ENCODE data around the gene CRTAC1. TPM values are rescaled to one million over a fixed set of nuclear protein-coding genes. Genes with fewer than 3 reads are reported as not detected.

CRTAC1 gene
- total RNA-seq, 1 experiment from 2014 or later, result 0.46 TPM

GRCh38 chr10:97910661-97911060, 119.8 kb downstream of the CRTAC1 start:
- no peak overlapping the region for H3K9ac ChIP-seq (ENCODE audit: extremely low read depth, insufficient read length, low read length)
- H3K79me2 ChIP-seq (ENCODE audit: insufficient read depth, low read length), result no peaks in the 10 kb centered on the region
- H3K4me2 ChIP-seq (ENCODE audit: insufficient read depth, insufficient read length, low read length), result no peak overlapping the region
- no peaks in the 10 kb centered on the region for H4K20me1 ChIP-seq (ENCODE audit: control insufficient read depth, insufficient read depth, insufficient read length)
- no peak overlapping the region for H2BK5ac ChIP-seq (ENCODE audit: insufficient read length, low read length)
- no peak overlapping the region for H2AK5ac ChIP-seq (ENCODE audit: insufficient read length, low read length)
- H3K4me3 Mint-ChIP-seq, result no peak overlapping the region
- H3K18ac ChIP-seq (ENCODE audit: insufficient read length, low read depth, low read length), result no peak overlapping the region
- no peaks in the 10 kb centered on the region for H3K23me2 ChIP-seq (ENCODE audit: insufficient read length, low read depth, low read length, poor library complexity, severe bottlenecking)
- H3K4ac ChIP-seq (ENCODE audit: low read depth, low read length), result no peak overlapping the region
- no peaks in the 10 kb centered on the region for H3K9me3 Mint-ChIP-seq
- peaks cover 3 to 14% of the 10 kb centered on the region in 2 experiments; a peak in 2 of 4 replicates for H3K4me1 Mint-ChIP-seq
- no peak overlapping the region for H3K27ac ChIP-seq (ENCODE audit: insufficient read length, low read depth, low read length)
- H3K9me3 ChIP-seq (ENCODE audit: control insufficient read depth, low read depth, low read length), result no peaks in the 10 kb centered on the region
- H3K27me3 ChIP-seq (ENCODE audit: insufficient read depth, low read length), result no peaks in the 10 kb centered on the region
- no peak overlapping the region for H2BK15ac ChIP-seq (ENCODE audit: low read depth, low read length)
- peaks cover 26% of the 10 kb centered on the region for H3K27me3 Mint-ChIP-seq (ENCODE audit: low read depth)
- H3T11ph ChIP-seq (ENCODE audit: low read length), result no peak overlapping the region
- no peak overlapping the region for H4K5ac ChIP-seq (ENCODE audit: insufficient read length, low read depth, low read length)
- H3K27ac Mint-ChIP-seq, result no peak overlapping the region
- DNase-seq, result no peak
- H2AFZ ChIP-seq (ENCODE audit: low read length), result no peak overlapping the region
- no peak overlapping the region for H3K14ac ChIP-seq (ENCODE audit: insufficient read depth, low read length)
- no CpG with 5 or more reads among the region's 4 CpGs for WGBS (ENCODE audit: extremely low coverage, insufficient read length, low lambda C conversion rate)
- H3K79me1 ChIP-seq (ENCODE audit: insufficient read depth, low read depth, low read length, poor library complexity, severe bottlenecking), result no peaks in the 10 kb centered on the region
- H3K4me1 ChIP-seq (ENCODE audit: insufficient read depth, low read length), result no peaks in the 10 kb centered on the region
- no peak overlapping the region for H2BK20ac ChIP-seq (ENCODE audit: low read depth, low read length, poor library complexity, severe bottlenecking)
- no peak overlapping the region for H2BK120ac ChIP-seq (ENCODE audit: low read depth, low read length, poor library complexity, severe bottlenecking)
- no peak for TF ChIP-seq CTCF (conservative IDR thresholded peaks at IDR 0.05)
- no peak overlapping the region for H4K8ac ChIP-seq (replicated peaks; ENCODE audit: insufficient read length, low read depth, low read length)
- H2BK12ac ChIP-seq (ENCODE audit: insufficient read length, low read depth, low read length), result no peak overlapping the region
- H4K91ac ChIP-seq (ENCODE audit: insufficient read length, low read depth, low read length), result no peak overlapping the region
- no peak overlapping the region for H3K56ac ChIP-seq (ENCODE audit: insufficient read length, low read depth, low read length)
- no peak overlapping the region for H3K23ac ChIP-seq (ENCODE audit: insufficient read length, low read depth, low read length)
- no peaks in the 10 kb centered on the region for H3K36me3 Mint-ChIP-seq (ENCODE audit: insufficient read depth in 1 of 3, low read depth in 3 of 3)

Measured in H9 (cell line).